NCI-H2029 treated with DMSO at 0.1 percent for 48 hours (cell line): Measurements from ENCODE around the gene LDLR.
"Not testable (repeated sequence)": the region's sequence is repeated elsewhere in the genome, so short reads cannot be mapped to it uniquely, and the experiment has no call there.

Source experiments
- DNase-seq: peaks from one replicate; lab custom pipeline; 2025; lab: John Stamatoyannopoulos, UW

The LDLR gene

DNA sequence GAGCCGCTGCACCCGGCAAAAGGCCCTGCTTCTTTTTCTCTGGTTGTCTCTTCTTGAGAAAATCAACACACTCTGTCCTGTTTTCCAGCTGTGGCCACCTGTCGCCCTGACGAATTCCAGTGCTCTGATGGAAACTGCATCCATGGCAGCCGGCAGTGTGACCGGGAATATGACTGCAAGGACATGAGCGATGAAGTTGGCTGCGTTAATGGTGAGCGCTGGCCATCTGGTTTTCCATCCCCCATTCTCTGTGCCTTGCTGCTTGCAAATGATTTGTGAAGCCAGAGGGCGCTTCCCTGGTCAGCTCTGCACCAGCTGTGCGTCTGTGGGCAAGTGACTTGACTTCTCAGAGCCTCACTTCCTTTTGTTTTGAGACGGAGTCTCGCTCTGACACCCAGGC is 17.2 kb downstream of the LDLR start:
- DNase-seq, result no peak

DNA sequence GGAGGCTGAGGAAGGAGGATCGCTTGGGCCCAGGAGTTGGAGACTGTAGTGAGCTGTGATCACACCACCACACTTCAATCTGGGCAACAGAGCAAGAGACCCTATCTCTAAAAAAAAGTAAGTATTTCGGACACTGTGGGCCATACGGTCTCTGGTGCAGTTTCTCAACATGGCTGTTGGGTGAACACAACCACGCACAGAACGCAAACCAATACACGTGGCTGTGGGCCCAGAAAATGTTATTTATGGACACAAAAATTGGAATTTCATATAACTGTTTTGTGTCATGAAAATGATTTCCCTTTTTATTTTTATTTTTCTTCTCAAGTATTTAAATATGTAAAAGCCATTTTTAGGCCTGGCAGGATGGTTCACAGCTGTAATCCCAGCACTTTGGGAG is 19.5 kb downstream of the LDLR start:
- no peak for DNase-seq

DNA sequence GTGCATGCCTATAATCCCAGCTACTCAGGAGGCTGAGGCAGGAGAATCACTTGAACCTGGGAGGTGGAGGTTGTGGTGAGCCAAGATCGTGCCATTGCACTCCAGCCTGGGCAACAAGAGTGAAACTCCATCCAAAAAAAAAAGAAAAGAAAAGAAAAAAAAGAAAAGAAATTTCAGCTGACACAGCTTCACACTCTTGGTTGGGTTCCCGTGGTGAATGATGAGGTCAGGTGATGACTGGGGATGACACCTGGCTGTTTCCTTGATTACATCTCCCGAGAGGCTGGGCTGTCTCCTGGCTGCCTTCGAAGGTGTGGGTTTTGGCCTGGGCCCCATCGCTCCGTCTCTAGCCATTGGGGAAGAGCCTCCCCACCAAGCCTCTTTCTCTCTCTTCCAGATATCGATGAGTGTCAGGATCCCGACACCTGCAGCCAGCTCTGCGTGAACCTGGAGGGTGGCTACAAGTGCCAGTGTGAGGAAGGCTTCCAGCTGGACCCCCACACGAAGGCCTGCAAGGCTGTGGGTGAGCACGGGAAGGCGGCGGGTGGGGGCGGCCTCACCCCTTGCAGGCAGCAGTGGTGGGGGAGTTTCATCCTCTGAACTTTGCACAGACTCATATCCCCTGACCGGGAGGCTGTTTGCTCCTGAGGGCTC is 22.0 kb downstream of the LDLR start:
- DNase-seq, result no peak

- no peak for DNase-seq
Measured at GRCh38 chr19:11111771-11112144, 22.5 kb downstream of the LDLR start.

GRCh38 chr19:11113140-11113708 is 24.0 kb downstream of the LDLR start:
- no peak for DNase-seq

GRCh38 chr19:11115042-11115441 is 25.8 kb downstream of the LDLR start:
- no peak for DNase-seq

- DNase-seq, result no peak
Measured at GRCh38 chr19:11115895-11116446, 26.7 kb downstream of the LDLR start.

DNA sequence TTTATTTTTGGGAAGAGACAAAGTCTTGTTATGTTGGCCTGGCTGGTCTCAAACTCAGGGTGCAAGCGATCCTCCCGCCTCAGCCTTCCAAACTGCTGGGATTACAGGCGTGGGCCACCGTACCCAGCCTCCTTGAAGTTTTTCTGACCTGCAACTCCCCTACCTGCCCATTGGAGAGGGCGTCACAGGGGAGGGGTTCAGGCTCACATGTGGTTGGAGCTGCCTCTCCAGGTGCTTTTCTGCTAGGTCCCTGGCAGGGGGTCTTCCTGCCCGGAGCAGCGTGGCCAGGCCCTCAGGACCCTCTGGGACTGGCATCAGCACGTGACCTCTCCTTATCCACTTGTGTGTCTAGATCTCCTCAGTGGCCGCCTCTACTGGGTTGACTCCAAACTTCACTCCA is 27.2 kb downstream of the LDLR start:
- DNase-seq, result no peak

GRCh38 chr19:11121963-11122362 is 32.7 kb downstream of the LDLR start:
- DNase-seq, result not testable (repeated sequence)

GRCh38 chr19:11123114-11123513 is 33.9 kb downstream of the LDLR start:
- no peak for DNase-seq

DNA sequence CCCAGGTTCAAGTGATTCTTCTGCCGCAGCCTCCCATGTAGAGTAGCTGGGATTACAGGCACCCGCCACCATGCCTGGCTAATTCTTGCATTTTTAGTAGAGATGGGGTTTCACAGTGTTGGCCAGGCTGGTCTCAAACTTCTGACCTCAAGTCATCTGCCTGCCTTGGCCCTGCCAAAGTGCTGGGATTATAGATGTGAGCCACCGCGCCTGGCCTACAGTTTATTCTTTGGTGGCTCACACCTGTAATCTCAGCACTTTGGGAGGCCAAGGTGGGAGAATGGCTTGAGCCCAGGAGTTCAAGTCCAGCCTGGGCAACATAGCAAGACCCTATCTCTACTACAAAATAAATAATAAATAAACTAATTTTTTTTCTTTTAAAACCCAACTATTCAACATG is 34.9 kb downstream of the LDLR start:
- DNase-seq, result not testable (repeated sequence)

GRCh38 chr19:11125994-11126685 is 36.9 kb downstream of the LDLR start:
- DNase-seq, result peak; percentile 30

DNA sequence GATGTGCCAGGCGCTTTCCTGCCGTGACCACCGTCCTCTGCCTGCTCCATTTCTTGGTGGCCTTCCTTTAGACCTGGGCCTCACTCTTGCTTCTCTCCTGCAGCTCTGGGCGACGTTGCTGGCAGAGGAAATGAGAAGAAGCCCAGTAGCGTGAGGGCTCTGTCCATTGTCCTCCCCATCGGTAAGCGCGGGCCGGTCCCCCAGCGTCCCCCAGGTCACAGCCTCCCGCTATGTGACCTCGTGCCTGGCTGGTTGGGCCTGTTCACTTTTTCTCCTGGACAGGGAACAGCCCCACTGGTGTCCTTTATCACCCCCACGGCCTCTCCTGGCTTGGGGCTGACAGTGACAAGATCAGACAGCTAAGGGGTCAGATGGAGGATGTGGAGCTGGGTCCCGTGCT is 38.6 kb downstream of the LDLR start:
- DNase-seq, result no peak

- peak; percentile 20 for DNase-seq
Measured at GRCh38 chr19:11130824-11131455, 41.7 kb downstream of the LDLR start.

DNA sequence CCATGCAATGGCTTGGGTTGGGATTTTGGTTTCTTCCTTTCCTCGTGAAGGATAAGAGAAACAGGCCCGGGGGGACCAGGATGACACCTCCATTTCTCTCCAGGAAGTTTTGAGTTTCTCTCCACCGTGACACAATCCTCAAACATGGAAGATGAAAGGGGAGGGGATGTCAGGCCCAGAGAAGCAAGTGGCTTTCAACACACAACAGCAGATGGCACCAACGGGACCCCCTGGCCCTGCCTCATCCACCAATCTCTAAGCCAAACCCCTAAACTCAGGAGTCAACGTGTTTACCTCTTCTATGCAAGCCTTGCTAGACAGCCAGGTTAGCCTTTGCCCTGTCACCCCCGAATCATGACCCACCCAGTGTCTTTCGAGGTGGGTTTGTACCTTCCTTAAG is 42.2 kb downstream of the LDLR start:
- no peak for DNase-seq

DNA sequence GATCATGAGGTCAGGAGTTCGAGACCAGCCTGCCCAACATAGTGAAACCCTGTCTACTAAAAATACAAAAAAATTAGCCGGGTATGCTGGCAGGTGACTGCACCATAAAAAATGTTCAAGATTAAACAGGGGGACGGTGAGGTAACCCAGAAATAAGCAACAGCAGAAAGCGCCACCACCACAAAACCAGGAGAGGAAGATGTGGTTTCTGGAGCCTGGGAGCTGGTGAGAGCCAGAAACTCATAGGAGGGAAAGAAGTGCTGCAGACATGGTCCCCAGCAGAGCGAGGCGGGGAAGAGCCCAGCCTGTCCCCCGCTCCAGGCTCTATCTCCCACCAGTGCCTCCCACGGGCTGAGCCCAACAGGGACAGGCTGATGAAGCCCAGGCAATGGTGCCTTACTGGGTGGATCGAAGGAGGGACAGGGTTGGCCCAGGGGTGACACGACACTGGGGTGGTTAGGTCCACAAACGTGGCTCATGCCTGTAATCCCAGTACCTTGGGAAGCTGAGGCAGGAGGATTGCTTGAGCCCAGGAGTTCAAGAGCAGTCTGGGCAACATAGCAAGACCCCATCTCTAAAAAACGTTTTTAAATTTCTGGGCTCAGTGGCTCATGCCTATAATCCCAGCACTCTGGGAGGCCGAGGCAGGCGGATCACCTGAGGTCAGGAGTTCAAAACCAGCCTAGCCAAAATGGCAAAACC is 47.3 kb downstream of the LDLR start:
- no peak for DNase-seq

DNA sequence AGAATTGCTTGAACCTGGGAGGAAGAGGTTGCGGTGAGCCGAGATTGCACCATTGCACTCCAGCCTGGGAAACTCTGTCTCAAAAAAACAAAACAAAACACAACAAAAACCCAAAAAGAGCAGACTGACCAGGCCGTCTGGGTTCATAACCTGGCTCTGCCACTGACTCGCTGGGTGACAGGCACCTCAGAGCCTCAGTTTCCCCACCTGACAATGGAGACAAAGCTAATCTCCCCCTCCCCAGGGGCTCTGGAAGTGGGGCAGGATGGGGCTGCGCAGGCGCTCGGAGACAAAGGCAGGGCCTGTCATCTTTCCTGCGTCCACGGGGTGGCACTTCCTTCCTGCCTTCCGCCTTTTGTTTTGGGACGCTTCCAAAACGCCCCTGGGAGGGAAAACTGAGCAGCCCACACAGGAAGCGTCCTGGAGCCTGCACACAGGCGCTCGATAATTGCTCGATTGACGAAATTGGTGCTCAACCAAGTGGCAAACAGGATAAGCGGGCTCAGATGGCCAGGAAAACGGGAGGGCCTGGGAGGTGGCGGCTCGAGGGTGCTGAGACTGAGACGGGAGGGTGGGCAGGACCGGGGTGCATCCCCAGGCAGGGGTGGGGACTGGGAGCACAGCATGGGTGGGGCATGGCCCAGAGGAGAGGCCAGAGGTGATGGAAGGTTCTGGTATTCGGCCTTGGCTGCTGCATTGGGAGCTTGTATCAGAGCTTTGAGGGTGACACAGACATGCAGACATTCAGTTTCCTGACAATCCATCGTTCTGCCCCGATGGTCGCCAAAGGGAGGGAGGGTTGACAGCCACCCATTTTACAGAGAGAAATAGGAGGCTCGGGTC is 48.5 kb downstream of the LDLR start:
- DNase-seq, result peak; percentile 42

GRCh38 chr19:11138601-11139300 is 49.5 kb downstream of the LDLR start:
- DNase-seq, result no peak

- DNase-seq, result not testable (repeated sequence)
Measured at GRCh38 chr19:11140023-11140538, 50.8 kb downstream of the LDLR start.

DNA sequence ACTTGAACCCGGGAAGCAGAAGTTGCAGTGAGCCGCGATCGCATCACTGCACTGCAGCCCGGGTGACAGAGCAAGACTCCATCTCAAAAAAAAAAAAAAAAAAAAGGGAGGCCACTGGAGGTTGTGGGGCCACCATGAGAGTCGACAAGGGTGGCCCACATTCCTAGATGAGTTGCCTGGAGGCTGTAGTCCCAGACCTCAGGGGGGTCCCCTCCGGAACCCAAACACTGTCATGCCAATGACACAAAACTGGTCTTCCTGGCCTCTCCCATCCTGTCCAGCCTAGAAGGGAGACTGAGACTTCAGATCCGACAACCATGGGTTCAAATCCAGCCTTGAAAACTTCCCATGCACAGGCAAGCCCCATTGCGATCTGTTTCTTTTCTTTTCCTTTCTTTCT is 51.6 kb downstream of the LDLR start:
- no peak for DNase-seq
